DND-41 (cell line): ENCODE data around the gene UBAP1.

Experiments used
- ATAC-seq: fragments of 200-7000 bp; cut with Tn5 transposase; 3 replicates; pipeline ENCODE4 v1.9.1; 2021; ENCODE audit warnings: low read depth; ENCODE audit not compliant: insufficient read depth
- DNase-seq: peaks from one replicate; pipeline ENCODE4 v3.0.0-alpha.2; 2020
- H2AFZ ChIP-seq: 2 replicates; pipeline ENCODE4 v1.6.0; 2012; ENCODE audit warnings: low read depth, low read length
- H3K27ac ChIP-seq: 2 replicates; pipeline ENCODE4 v1.5.1; 2012; ENCODE audit warnings: low read length, inconsistent platforms
- H3K27me3 ChIP-seq: fragments of 200-600 bp; sonication (generic); 2 replicates; pipeline ENCODE4 v1.6.0; 2012; ENCODE audit warnings: low read length, mild to moderate bottlenecking, inconsistent platforms; ENCODE audit not compliant: insufficient read depth, poor library complexity
- H3K36me3 ChIP-seq: 2 replicates; pipeline ENCODE4 v1.5.1; 2012; ENCODE audit warnings: low read length, inconsistent platforms; ENCODE audit not compliant: insufficient read depth
- H3K4me1 ChIP-seq: 2 replicates; pipeline ENCODE4 v1.5.1; 2012; ENCODE audit warnings: mild to moderate bottlenecking, low read length; ENCODE audit not compliant: insufficient read depth
- H3K4me2 ChIP-seq: 2 replicates; pipeline ENCODE4 v1.6.0; 2012; ENCODE audit warnings: mild to moderate bottlenecking, moderate library complexity, low read length, inconsistent platforms; ENCODE audit not compliant: insufficient read depth
- H3K4me3 ChIP-seq, 2 experiments: fragments of 200-600 bp in 1 of 2; shearing (Covaris generic) in 1 of 2; 2 replicates each; pipeline ENCODE4 v1.5.1; 2012 to 2016; ENCODE audit warnings: inconsistent platforms in 2 of 2, low read length in 2 of 2, mild to moderate bottlenecking in 2 of 2, low read depth in 1 of 2, moderate library complexity in 1 of 2
- H3K79me2 ChIP-seq: 2 replicates; pipeline ENCODE4 v1.6.0; 2012; ENCODE audit warnings: low read length, inconsistent platforms; ENCODE audit not compliant: insufficient read depth
- H3K9ac ChIP-seq: 2 replicates; pipeline ENCODE4 v1.6.0; 2012; ENCODE audit warnings: low read depth, mild to moderate bottlenecking, inconsistent platforms, low read length, moderate library complexity
- H3K9me3 ChIP-seq: 2 replicates; pipeline ENCODE4 v1.5.1; 2012; ENCODE audit warnings: low read length, moderate library complexity, mild to moderate bottlenecking, inconsistent platforms; ENCODE audit not compliant: insufficient read depth, severe bottlenecking
- H4K20me1 ChIP-seq: 2 replicates; pipeline ENCODE4 v1.6.0; 2012; ENCODE audit warnings: low read length; ENCODE audit not compliant: insufficient read depth
- EZH2 ChIP-seq: IDR thresholded peaks from 3 replicates; pipeline ENCODE4 v1.6.1; 2012; ENCODE audit warnings: borderline replicate concordance, low read depth, mild to moderate bottlenecking, moderate library complexity, low read length, inconsistent platforms; ENCODE audit not compliant: severe bottlenecking
- TF ChIP-seq, protein P1 (sequence below): IDR thresholded peaks from 2 replicates; pipeline ENCODE4 v1.5.1; 2012; ENCODE audit warnings: borderline replicate concordance, low read length, moderate library complexity, mild to moderate bottlenecking; ENCODE audit not compliant: poor library complexity, severe bottlenecking; ENCODE audit errors: extremely low read depth

UBAP1 gene

DNA sequence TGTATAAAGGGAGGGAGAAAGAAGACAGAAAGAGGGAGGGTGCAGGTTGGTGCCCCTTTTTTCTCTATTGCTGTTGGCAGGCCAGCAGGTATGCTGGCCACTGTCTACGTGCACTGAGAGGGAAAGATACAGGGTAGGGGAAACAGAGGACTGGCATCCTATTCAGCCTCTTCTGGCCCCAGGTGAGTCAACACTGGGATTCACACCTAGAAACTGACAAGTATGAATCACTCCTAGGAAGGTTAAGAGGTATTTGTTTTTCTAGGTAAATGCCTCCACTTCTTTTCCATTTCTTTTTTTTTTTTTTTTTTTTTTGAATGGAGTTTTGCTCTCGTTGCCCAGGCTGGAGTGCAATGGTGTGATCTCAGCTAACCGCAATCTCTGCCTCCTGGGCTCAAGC lies 2.8 kb upstream of the UBAP1 start:
- no peak overlapping the region for H2AFZ ChIP-seq
- TF ChIP-seq EZH2 = no peak
- H3K27ac ChIP-seq = no peak overlapping the region
- peaks cover 26% of the 10 kb centered on the region for H3K79me2 ChIP-seq
- H3K4me3 ChIP-seq = no peak overlapping the region
- peaks cover 21% of the 10 kb centered on the region for H3K4me1 ChIP-seq
- ATAC-seq = no peak
- H3K4me2 ChIP-seq = no peak overlapping the region
- no peaks in the 10 kb centered on the region for H3K36me3 ChIP-seq
- H4K20me1 ChIP-seq = no peaks in the 10 kb centered on the region
- no peaks in the 10 kb centered on the region for H3K9me3 ChIP-seq
- H3K27me3 ChIP-seq = no peaks in the 10 kb centered on the region
- H3K9ac ChIP-seq = no peak overlapping the region
- DNase-seq = no peak

DNA sequence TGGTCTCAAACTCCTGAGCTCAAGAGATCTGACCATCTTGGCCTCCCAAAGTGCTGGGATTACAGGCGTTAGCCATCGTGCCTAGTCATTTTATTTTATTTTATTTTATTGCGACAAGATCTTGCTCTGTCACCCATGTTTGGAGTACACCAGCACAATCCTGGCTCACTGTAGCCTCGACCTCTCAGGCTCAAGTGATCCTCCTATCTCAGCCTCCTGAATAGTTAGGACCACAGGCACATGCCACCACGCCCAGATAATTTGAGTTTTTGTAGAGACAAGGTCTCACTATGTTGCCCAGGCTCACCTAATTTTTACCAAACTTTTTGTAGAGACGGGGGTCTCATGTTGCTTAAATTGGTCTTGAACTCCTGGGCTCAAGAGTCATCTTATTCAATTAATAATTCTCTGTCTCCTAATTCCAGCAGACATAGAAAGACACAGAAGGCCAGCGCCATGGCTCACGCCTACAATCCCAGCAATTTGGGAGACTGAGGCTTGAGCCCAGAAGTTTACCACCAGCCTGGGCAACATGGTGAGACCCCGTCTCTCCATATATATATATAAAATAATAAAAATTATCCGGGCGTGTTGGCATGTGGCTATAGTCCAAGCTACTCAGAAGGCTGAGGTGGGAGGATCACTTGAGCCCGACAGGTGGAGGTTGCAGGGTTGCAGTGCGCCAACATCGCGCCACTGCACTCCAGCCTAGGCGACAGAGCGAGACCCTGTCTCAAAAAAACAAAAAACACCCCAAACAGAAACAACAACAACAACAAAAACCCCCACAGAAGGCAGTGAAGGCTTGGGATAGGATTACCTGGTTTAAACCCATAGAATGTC lies 1.0 kb upstream of the UBAP1 start:
- no peaks in the 10 kb centered on the region for H3K27me3 ChIP-seq
- H3K79me2 ChIP-seq = peaks cover 41% of the 10 kb centered on the region
- H3K9ac ChIP-seq = peak overlapping the region; percentile 66
- peak overlapping the region; percentile 77 for H3K27ac ChIP-seq
- H3K36me3 ChIP-seq = no peaks in the 10 kb centered on the region
- no peaks in the 10 kb centered on the region for H3K9me3 ChIP-seq
- peak overlapping the region; percentile 97 for H2AFZ ChIP-seq
- peak overlapping the region; percentile 73 for H3K4me2 ChIP-seq
- TF ChIP-seq, protein P1, sequence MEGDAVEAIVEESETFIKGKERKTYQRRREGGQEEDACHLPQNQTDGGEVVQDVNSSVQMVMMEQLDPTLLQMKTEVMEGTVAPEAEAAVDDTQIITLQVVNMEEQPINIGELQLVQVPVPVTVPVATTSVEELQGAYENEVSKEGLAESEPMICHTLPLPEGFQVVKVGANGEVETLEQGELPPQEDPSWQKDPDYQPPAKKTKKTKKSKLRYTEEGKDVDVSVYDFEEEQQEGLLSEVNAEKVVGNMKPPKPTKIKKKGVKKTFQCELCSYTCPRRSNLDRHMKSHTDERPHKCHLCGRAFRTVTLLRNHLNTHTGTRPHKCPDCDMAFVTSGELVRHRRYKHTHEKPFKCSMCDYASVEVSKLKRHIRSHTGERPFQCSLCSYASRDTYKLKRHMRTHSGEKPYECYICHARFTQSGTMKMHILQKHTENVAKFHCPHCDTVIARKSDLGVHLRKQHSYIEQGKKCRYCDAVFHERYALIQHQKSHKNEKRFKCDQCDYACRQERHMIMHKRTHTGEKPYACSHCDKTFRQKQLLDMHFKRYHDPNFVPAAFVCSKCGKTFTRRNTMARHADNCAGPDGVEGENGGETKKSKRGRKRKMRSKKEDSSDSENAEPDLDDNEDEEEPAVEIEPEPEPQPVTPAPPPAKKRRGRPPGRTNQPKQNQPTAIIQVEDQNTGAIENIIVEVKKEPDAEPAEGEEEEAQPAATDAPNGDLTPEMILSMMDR = no peak
- TF ChIP-seq EZH2 = no peak
- H3K4me1 ChIP-seq = peaks cover 21% of the 10 kb centered on the region
- no peak for DNase-seq
- H3K4me3 ChIP-seq = peak overlapping the region; percentile 37 to 73; a peak in 3 of 4 replicates
- no peak for ATAC-seq
- H4K20me1 ChIP-seq = no peaks in the 10 kb centered on the region

DNA sequence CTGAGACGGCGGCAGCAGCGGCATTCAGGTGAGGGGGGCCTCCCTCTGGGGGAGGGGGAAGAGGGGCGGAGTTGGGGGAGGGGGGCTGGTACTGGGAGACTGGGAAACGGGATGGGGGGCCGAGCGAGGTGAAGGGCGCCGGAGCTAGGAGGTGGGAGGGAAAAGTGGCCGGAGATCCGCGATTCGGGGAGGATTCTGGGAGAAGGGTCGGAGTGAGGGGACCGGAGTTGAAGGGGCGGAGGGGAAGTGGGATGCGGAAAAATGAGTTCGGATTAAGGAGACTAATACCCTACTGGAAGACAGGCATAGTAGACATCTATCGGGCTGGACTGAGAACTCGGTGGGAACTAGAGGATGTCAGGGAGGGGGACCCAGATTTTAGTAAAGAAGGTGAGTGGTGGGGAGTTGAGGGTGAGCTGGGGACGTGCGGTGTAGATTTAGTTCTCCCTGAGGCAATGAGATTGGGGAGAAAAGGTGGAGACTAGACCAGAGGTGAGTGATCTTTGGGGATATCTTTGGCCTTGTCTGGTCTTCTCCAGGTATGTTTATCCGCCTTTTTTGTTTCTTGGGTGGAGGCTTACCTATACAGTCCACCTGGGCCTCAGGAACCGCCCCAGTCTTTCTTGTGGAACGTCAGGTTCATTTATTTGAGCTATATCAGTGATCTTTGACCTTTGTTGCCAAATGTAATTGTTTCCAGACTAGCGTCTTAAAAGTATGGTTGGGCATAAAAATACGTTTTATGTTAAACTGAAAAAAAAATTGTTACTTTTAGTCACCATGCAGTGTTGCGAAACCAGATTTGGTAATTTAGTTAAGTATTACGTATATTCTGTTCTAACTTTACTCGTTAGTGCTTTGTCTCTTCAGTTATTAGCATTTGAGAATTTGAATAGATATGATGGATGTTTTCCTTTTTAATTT lies 632 bp downstream of the UBAP1 start:
- Histone ChIP-seq H3K79me2 (peaks cover 54% of the 10 kb centered on the region), H2AFZ (peak overlapping the region; percentile 97), H3K36me3 (0 out of 2 replicates have a peak, but pooled peaks cover 4% of the 10 kb centered on the region), H4K20me1 (no peaks in the 10 kb centered on the region), H3K27ac (peak overlapping the region; percentile 77), H3K4me2 (peak overlapping the region; percentile 73), H3K4me1 (peaks cover 21% of the 10 kb centered on the region), H3K27me3 (no peaks in the 10 kb centered on the region), H3K9me3 (no peaks in the 10 kb centered on the region), H3K9ac (peak overlapping the region; percentile 66), H3K4me3 (peak overlapping the region; percentile 37 to 73)
- peak; percentile 27 for ATAC-seq
- TF ChIP-seq EZH2 = no peak
- TF ChIP-seq, protein P1 = no peak
- no peak for DNase-seq
